ENCODE data around the gene SMYD2.

SMYD2 gene

DNA sequence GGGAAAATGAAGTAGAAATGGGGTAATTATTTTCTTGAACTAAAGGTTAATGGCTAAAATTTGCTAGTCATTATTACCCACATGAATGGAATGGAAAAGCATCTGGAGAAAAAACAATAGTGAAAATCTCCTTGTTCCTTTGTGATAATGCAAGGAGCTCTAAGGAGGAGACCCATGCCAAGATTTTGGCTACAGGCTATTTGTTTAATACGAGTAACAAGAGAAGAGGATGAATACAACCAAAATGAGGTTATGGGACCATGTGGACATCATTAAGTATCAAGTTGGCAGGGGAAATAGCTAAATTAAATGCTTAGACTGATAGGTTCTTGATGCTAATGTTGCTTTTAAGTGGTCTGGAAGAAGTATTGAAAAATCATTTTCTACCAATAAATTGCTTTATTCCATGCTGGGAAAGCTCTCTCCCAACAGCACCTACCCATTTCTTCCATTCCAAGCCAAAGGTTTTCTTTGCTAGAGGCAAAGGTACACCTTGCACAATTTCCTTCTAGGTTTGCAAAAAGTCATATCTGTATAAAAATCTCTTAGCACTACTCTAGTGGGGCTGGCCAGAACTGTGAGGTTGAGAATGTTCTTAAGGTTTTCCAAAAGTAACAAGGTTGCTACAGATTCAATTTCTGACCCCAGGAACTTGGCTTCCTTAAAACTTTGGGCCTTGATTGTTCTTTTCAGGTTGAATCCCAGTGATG, 100.2 kb downstream of the SMYD2 start:
- DNase-seq (ENCODE audit: extremely low spot score): no peak
- no peak for TF ChIP-seq ZNF384 (IDR thresholded peaks at IDR 0.05)
- no peak for TF ChIP-seq CTBP1 (IDR thresholded peaks at IDR 0.05; ENCODE audit: borderline replicate concordance)
- no peak for TF ChIP-seq ELF4 (IDR thresholded peaks at IDR 0.05)
- TF ChIP-seq SUZ12 (IDR thresholded peaks at IDR 0.05): no peak
- ChIA-PET CTCF (interaction anchor here (0.6 to 1.1 kb wide), 3 partner anchors 139 to 177 kb away, joined by 3 read pairs; no protein-coding TSS in a partner anchor), POLR2A (no interaction called here)

DNA sequence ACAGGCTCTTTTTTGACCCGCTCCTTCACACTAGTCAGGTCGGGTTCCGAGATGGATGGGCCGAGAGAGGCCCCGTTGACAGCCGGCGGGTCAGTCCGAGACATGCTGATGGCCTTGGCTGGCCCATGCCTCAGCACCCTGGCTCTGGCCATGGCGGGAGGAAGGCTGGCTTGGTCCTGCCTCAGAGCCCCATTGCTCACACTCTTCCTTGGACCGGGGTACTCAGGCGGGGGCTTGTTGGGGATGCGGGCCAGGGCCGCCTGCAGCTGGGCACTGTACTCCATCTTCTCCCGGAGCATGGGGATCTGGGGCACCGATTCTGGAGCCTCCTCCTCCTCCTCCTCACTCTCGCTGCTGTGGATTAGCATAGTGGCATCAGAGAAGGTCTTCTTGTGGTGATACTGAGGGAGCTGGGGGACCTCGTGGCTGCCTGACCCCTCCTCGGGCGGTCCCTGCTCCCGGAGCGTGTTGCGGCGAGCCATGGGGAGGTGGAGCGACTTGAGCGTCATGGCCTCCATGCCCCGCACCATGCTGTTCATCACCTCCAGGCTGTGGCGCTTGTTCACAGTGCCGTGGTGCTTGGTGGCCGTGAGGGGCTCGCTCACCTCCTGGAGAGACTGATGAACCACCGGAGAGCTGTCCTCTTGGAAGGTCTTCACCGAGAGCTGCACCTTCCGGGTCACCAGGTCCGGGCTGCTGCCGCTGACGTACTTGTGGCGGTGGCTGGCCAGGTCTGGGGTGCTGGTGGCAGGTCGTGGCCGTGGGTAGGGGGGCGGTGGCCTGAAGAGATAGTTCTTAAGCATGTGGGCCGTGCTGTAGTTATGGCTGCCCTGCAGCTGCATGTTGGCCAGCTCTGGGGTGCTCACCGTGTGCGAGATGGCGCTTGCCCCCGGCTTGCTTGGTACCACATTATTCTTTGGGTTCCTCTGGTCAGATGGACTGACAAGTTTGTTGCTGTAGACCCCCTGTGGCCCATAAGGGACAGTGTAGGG, 102.7 kb downstream of the SMYD2 start:
- no peak for TF ChIP-seq HDGF (IDR thresholded peaks at IDR 0.05; ENCODE audit: borderline replicate concordance)
- no peak for TF ChIP-seq BHLHE40 (IDR thresholded peaks at IDR 0.05; ENCODE audit: borderline replicate concordance)
- no peak for TF ChIP-seq NFRKB (IDR thresholded peaks at IDR 0.05)
- TF ChIP-seq SP1 (IDR thresholded peaks at IDR 0.05): no peak
- TF ChIP-seq L3MBTL2 (conservative IDR thresholded peaks at IDR 0.05): no peak
- no peak for TF ChIP-seq FOXA1 (IDR thresholded peaks at IDR 0.05)
- TF ChIP-seq, protein P1, sequence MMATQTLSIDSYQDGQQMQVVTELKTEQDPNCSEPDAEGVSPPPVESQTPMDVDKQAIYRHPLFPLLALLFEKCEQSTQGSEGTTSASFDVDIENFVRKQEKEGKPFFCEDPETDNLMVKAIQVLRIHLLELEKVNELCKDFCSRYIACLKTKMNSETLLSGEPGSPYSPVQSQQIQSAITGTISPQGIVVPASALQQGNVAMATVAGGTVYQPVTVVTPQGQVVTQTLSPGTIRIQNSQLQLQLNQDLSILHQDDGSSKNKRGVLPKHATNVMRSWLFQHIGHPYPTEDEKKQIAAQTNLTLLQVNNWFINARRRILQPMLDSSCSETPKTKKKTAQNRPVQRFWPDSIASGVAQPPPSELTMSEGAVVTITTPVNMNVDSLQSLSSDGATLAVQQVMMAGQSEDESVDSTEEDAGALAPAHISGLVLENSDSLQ (IDR thresholded peaks at IDR 0.05): no peak
- TF ChIP-seq TARDBP (IDR thresholded peaks at IDR 0.05): no peak
- TF ChIP-seq SUZ12 (IDR thresholded peaks at IDR 0.05): no peak
- no peak for TF ChIP-seq ARNT (IDR thresholded peaks at IDR 0.05)
- no peak for TF ChIP-seq FOXK2 (IDR thresholded peaks at IDR 0.05)
- POLR2A ChIA-PET: no interaction called here
- no peak for DNase-seq (ENCODE audit: extremely low spot score)
- CTCF ChIA-PET: no interaction called here

DNA sequence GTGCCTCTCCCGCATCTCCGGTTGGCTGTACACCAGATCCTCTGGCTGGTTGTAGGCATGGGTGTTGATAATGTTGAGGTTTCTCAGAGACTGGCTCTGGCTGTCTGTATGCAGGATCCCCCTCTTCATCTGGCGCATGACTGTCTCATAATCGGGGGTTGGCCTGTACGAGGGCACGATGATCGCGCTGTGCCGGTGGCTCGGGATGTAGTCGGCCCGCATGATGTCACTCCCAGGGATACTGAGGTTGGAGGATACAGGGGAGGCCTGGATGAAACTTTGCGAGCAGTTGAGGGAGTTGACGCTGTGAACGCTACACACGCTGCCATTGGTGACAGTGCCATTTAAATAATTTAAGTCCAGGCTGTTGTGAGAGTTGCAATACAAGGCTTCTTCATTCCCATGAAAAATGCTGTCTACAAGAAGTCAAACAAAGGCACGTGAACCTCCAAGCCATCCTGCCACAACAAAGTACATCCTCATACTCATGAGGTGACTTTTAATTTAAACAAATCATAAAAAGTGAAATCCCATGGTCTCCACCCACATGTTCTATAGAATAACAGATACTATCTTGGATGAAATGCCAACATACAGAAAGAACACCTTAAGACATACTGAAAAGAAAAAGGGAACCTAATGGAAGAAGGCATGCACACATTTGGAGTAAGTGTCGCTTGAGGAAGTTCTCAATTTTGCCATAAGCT, 103.6 kb downstream of the SMYD2 start:
- DNase-seq (ENCODE audit: extremely low spot score): no peak
- no peak for TF ChIP-seq CTBP1 (IDR thresholded peaks at IDR 0.05; ENCODE audit: borderline replicate concordance)
- TF ChIP-seq ARNT (IDR thresholded peaks at IDR 0.05): no peak
- ChIA-PET POLR2A (no interaction called here), CTCF (no interaction called here)

DNA sequence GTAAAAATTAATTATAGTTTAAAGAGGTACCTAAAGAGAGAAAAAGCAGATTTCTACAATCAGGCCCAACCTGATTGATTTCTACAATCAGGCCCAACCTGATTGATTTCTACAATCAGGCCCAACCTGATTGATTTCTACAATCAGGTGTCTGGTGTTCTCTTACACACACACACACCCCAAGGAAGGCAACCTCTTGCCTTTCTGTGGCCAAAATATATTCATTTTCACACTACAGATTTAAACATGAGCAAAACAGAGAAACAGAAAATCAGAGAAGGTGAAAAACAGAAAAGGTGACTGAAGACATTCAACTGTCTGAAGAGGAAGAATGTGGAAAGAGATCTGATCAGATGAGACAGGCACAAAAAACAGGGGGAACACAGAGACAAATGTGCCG, 104.5 kb downstream of the SMYD2 start:
- CTCF ChIA-PET: no interaction called here
- DNase-seq (ENCODE audit: extremely low spot score): no peak
- TF ChIP-seq ZNF384 (IDR thresholded peaks at IDR 0.05): no peak
- TF ChIP-seq, protein P1 (IDR thresholded peaks at IDR 0.05): no peak
- no peak for TF ChIP-seq HDGF (IDR thresholded peaks at IDR 0.05; ENCODE audit: borderline replicate concordance)
- no peak for TF ChIP-seq CTBP1 (IDR thresholded peaks at IDR 0.05; ENCODE audit: borderline replicate concordance)
- no peak for TF ChIP-seq BHLHE40 (IDR thresholded peaks at IDR 0.05; ENCODE audit: borderline replicate concordance)
- TF ChIP-seq ELF4 (IDR thresholded peaks at IDR 0.05): no peak
- no peak for TF ChIP-seq SP1 (IDR thresholded peaks at IDR 0.05)
- TF ChIP-seq NFRKB (IDR thresholded peaks at IDR 0.05): no peak
- no peak for TF ChIP-seq L3MBTL2 (conservative IDR thresholded peaks at IDR 0.05)
- no peak for TF ChIP-seq TARDBP (IDR thresholded peaks at IDR 0.05)
- no peak for TF ChIP-seq SUZ12 (IDR thresholded peaks at IDR 0.05)
- TF ChIP-seq FOXA1 (IDR thresholded peaks at IDR 0.05): no peak
- no peak for TF ChIP-seq LEF1 (IDR thresholded peaks at IDR 0.05; ENCODE audit: borderline replicate concordance)
- POLR2A ChIA-PET: no interaction called here

DNA sequence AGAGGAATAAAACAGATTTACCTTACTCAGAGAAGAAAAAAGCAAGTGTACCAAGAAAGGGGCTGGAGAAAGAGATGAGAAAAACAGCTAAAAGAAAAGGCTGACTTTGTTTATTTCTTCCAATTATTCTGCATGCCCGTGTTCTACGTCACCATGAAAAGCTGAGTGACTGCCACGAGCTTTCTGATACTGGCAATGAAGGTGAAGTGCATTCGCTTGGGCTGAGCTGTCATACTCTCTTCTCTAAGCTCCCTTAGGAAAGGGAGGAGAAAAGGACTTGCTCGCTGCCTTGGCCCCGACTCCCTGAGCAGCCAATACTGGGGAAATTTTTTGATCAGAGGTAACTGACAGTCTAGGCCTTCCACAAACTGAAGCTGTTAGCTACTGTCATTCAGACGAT, 105.4 kb downstream of the SMYD2 start:
- ChIA-PET CTCF (no interaction called here), POLR2A (interaction anchor here (0.7 kb wide), 1 partner anchor 8 kb away, joined by 3 read pairs; no protein-coding TSS in a partner anchor)
- DNase-seq (ENCODE audit: extremely low spot score): no peak
- no peak for TF ChIP-seq L3MBTL2 (conservative IDR thresholded peaks at IDR 0.05)
- TF ChIP-seq TARDBP (IDR thresholded peaks at IDR 0.05): no peak
- no peak for TF ChIP-seq ARNT (IDR thresholded peaks at IDR 0.05)
- TF ChIP-seq ELF4 (IDR thresholded peaks at IDR 0.05): no peak
- TF ChIP-seq SUZ12 (IDR thresholded peaks at IDR 0.05): no peak
- no peak for TF ChIP-seq BHLHE40 (IDR thresholded peaks at IDR 0.05; ENCODE audit: borderline replicate concordance)
- TF ChIP-seq LEF1 (IDR thresholded peaks at IDR 0.05; ENCODE audit: borderline replicate concordance): no peak
- TF ChIP-seq FOXK2 (IDR thresholded peaks at IDR 0.05): no peak
- TF ChIP-seq FOXM1 (IDR thresholded peaks at IDR 0.05; ENCODE audit: borderline replicate concordance): no peak
- no peak for TF ChIP-seq HDGF (IDR thresholded peaks at IDR 0.05; ENCODE audit: borderline replicate concordance)
- no peak for TF ChIP-seq FOXA1 (IDR thresholded peaks at IDR 0.05)
